IMR-90 (cell line): Measurements from ENCODE around the gene TAF3. TPM values are rescaled to one million over a fixed set of nuclear protein-coding genes. Genes with fewer than 3 reads are reported as not detected.
"Not testable (repeated sequence)": the region's sequence is repeated elsewhere in the genome, so short reads cannot be mapped to it uniquely, and the experiment has no call there.

Experiments used
- ATAC-seq: fragments of 200-7000 bp; cut with Tn5 transposase; 2 replicates; pipeline ENCODE4 v1.9.1; 2020; ENCODE audit warnings: low read depth, mild to moderate bottlenecking, moderate library complexity
- BruUV-seq: library from RNA; stranded (reverse); fragments of 400-500 nt; replicated peaks from 2 replicates; lab custom pipeline; 2021; lab: Mats Ljungman, UMichigan
- CTCF ChIA-PET: fragments of 300-600 bp; formaldehyde crosslinking; extraction: SDS; loops from one replicate; lab custom pipeline; 2021; ENCODE audit warnings: antibody characterized with exemption; lab: Yijun Ruan, JAX
- POLR2A ChIA-PET: fragments of 300-600 bp; sonication (Branson Sonifier 250); formaldehyde crosslinking; loops from one replicate; lab custom pipeline; 2022; ENCODE audit warnings: antibody characterized with exemption; ENCODE audit not compliant: unreplicated experiment; lab: Charles Lee
- DNase-seq: peaks from one replicate; pipeline ENCODE4 v3.0.0; 2013
- H2AFZ ChIP-seq: replicated peaks from 2 replicates; pipeline ENCODE3; 2013; ENCODE audit warnings: low read length, mild to moderate bottlenecking; ENCODE audit not compliant: poor library complexity
- H2AK5ac ChIP-seq: 2 replicates; pipeline ENCODE4 v1.6.1; 2013; ENCODE audit warnings: low read depth, low read length, inconsistent platforms
- H2AK9ac ChIP-seq: replicated peaks from 2 replicates; pipeline ENCODE3; 2013; ENCODE audit warnings: mild to moderate bottlenecking, low read depth, low read length, moderate library complexity; ENCODE audit not compliant: poor library complexity
- H2BK120ac ChIP-seq: 2 replicates; pipeline ENCODE4 v1.6.1; 2013; ENCODE audit warnings: low read depth, low read length, inconsistent platforms
- H2BK15ac ChIP-seq: 3 replicates; pipeline ENCODE4 v1.6.1; 2013; ENCODE audit warnings: low read depth, low read length, inconsistent platforms
- H2BK20ac ChIP-seq: 2 replicates; pipeline ENCODE4 v1.6.1; 2013; ENCODE audit warnings: low read depth, mild to moderate bottlenecking, inconsistent platforms, low read length, moderate library complexity
- H2BK5ac ChIP-seq: 2 replicates; pipeline ENCODE4 v1.6.1; 2013; ENCODE audit warnings: mild to moderate bottlenecking, low read depth, low read length, inconsistent platforms; ENCODE audit not compliant: poor library complexity, severe bottlenecking
- H3K14ac ChIP-seq: replicated peaks from 2 replicates; pipeline ENCODE4 v1.6.1; 2013; ENCODE audit warnings: low read depth, low read length, inconsistent platforms
- H3K18ac ChIP-seq: 2 replicates; pipeline ENCODE4 v1.6.1; 2013; ENCODE audit warnings: low read depth, low read length, control low read depth
- H3K23ac ChIP-seq: 2 replicates; pipeline ENCODE4 v1.6.1; 2013; ENCODE audit warnings: low read depth, low read length, inconsistent platforms
- H3K27ac ChIP-seq: 2 replicates; pipeline ENCODE4 v1.5.1; 2013; ENCODE audit warnings: mild to moderate bottlenecking, control low read depth, low read length; ENCODE audit not compliant: insufficient read depth
- H3K27me3 ChIP-seq: 2 replicates; pipeline ENCODE4 v1.6.1; 2013; ENCODE audit warnings: low read length; ENCODE audit not compliant: control insufficient read depth, insufficient read depth
- H3K36me3 ChIP-seq: 2 replicates; pipeline ENCODE4 v1.6.1; 2013; ENCODE audit warnings: low read length, mixed read lengths; ENCODE audit not compliant: control insufficient read depth, insufficient read depth
- H3K4ac ChIP-seq: 2 replicates; pipeline ENCODE4 v1.6.1; 2013; ENCODE audit warnings: low read depth, low read length, inconsistent platforms
- H3K4me1 ChIP-seq: 2 replicates; pipeline ENCODE4 v1.6.1; 2013; ENCODE audit warnings: low read length, mixed read lengths; ENCODE audit not compliant: control insufficient read depth, insufficient read depth
- H3K4me2 ChIP-seq: 2 replicates; pipeline ENCODE4 v1.6.1; 2013; ENCODE audit warnings: low read depth, mild to moderate bottlenecking, control low read depth, low read length, moderate library complexity
- H3K4me3 ChIP-seq: 2 replicates; pipeline ENCODE4 v1.5.1; 2013; ENCODE audit warnings: low read depth, mild to moderate bottlenecking, control low read depth, low read length, moderate library complexity; ENCODE audit not compliant: insufficient read depth
- H3K56ac ChIP-seq: 2 replicates; pipeline ENCODE4 v1.6.1; 2013; ENCODE audit warnings: low read length, inconsistent platforms; ENCODE audit not compliant: insufficient read depth; ENCODE audit errors: extremely low read depth
- H3K79me1 ChIP-seq, 2 experiments: 2 replicates each; pipeline ENCODE4 v1.6.1; 2013; ENCODE audit warnings: low read length in 2 of 2, inconsistent platforms in 1 of 2, low read depth in 1 of 2
- H3K9ac ChIP-seq: 2 replicates; pipeline ENCODE4 v1.6.1; 2013; ENCODE audit warnings: low read depth, low read length, control low read depth
- H3K9me1 ChIP-seq: 2 replicates; pipeline ENCODE4 v1.6.1; 2013; ENCODE audit warnings: low read length, inconsistent platforms; ENCODE audit not compliant: insufficient read depth
- H3K9me3 ChIP-seq: 2 replicates; pipeline ENCODE4 v1.6.1; 2013; ENCODE audit warnings: low read length; ENCODE audit not compliant: control insufficient read depth, insufficient read depth
- H4K20me1 ChIP-seq: 2 replicates; pipeline ENCODE4 v1.6.1; 2013; ENCODE audit warnings: low read length, inconsistent platforms; ENCODE audit not compliant: insufficient read depth
- H4K5ac ChIP-seq: 2 replicates; pipeline ENCODE4 v1.6.1; 2013; ENCODE audit warnings: mild to moderate bottlenecking, low read depth, low read length, control low read depth
- H4K8ac ChIP-seq, 2 experiments: 2 replicates each; pipeline ENCODE4 v1.6.1; 2013; ENCODE audit warnings: low read depth in 2 of 2, low read length in 2 of 2, control low read depth in 1 of 2, inconsistent platforms in 1 of 2
- H4K91ac ChIP-seq: 2 replicates; pipeline ENCODE4 v1.6.1; 2013; ENCODE audit warnings: low read depth, low read length, inconsistent platforms; ENCODE audit not compliant: insufficient read depth
- CHD1 ChIP-seq: IDR thresholded peaks from 2 replicates; pipeline ENCODE4 v1.6.1; 2012; ENCODE audit warnings: low read depth, low read length, improper control_type of control experiment
- POLR2A ChIP-seq: IDR thresholded peaks from 2 replicates; pipeline ENCODE4 v1.6.1; 2012; ENCODE audit warnings: mild to moderate bottlenecking, low read depth, low read length
- WGBS, 2 experiments: methylation state at CpG; one replicate each; pipeline versions ENCODE4 v1.1.5 to v1.1.7; 2013; ENCODE audit warnings: missing lambda C conversion rate in 2 of 2; ENCODE audit not compliant: insufficient read length in 1 of 2; ENCODE audit errors: extremely low coverage in 2 of 2; 5-methylcytosine and 5-hydroxymethylcytosine counted together
- dilution Hi-C: fragments of 300-500 bp; cut with HindIII; formaldehyde crosslinking; loops from one replicate; pipeline ENCODE4 v1.14.3; 2018; ENCODE audit warnings: low sequenced_read_pairs; ENCODE audit not compliant: unreplicated experiment
- in situ Hi-C: fragments of 300-500 bp; cut with MboI; formaldehyde crosslinking; loops from 3 replicates; pipeline ENCODE4 v1.14.3; 2019; ENCODE audit warnings: low sequenced_read_pairs, inconsistent platforms, mixed read lengths
- intact Hi-C: fragments of 100-400 bp; cut with micrococcal nuclease; formaldehyde crosslinking; loops from 2 replicates; pipeline ENCODE4 v1.10.0; 2022
- polyA plus RNA-seq, 3 experiments: library from polyadenylated mRNA; depleted of rRNA; stranded (reverse); fragments of >200 nt; gene quantifications; 2 replicates each; pipeline ENCODE4 v1.2.3, GENCODE V29; 2012; ENCODE audit warnings: low replicate concordance in 1 of 3
- total RNA-seq: library from RNA; depleted of rRNA; stranded (reverse); fragments of >200 nt; gene quantifications from 2 replicates; pipeline ENCODE4 v1.2.3, GENCODE V29; 2012

TAF3 gene
- total and polyA plus RNA-seq, 2 of the 4 experiments (the other 2 are of a cell fraction): 1.4 to 2.3 TPM

- Histone ChIP-seq H2BK120ac (no peak overlapping the region), H3K9me1 (no peaks in the 10 kb centered on the region; the same call in 1 of the 2 replicates), H3K27ac (no peak overlapping the region), H3K27me3 (peaks cover 11% of the 10 kb centered on the region; the same call in 1 of the 2 replicates), H3K9me3 (no peaks in the 10 kb centered on the region), H2BK15ac (no peak overlapping the region), H3K79me1 (no peaks in the 10 kb centered on the region), H4K20me1 (no peaks in the 10 kb centered on the region), H2AK5ac (no peak overlapping the region), H2BK5ac (no peak overlapping the region), H3K18ac (no peak overlapping the region), H3K4me3 (no peak overlapping the region), H3K23ac (no peak overlapping the region), H4K8ac (no peak overlapping the region), H3K36me3 (peaks cover 9% of the 10 kb centered on the region), H3K14ac (no peak overlapping the region), H2AK9ac (no peak overlapping the region), H3K4me2 (no peak overlapping the region), H3K4me1 (no peaks in the 10 kb centered on the region), H2AFZ (no peak overlapping the region), H3K56ac (no peak overlapping the region), H3K4ac (no peak overlapping the region), H4K91ac (no peak overlapping the region), H2BK20ac (no peak overlapping the region), H3K9ac (no peak overlapping the region), H4K5ac (no peak overlapping the region)
- no peak; the same call in 1 of the 2 replicates for ATAC-seq
- BruUV-seq: no TSS peak
- WGBS, 2 experiments: 100% methylated on average over 1 of the region's 5 CpGs; no CpG with 5 or more reads in 1 of the 2 experiments
- no peak for DNase-seq
- intact Hi-C loops: no loop called here
- dilution Hi-C loops: no loop called here
- ChIA-PET POLR2A (no interaction called here), CTCF (no interaction called here)
- in situ Hi-C loops: no loop called here
- TF ChIP-seq CHD1: no peak
- no peak for TF ChIP-seq POLR2A
Observed at GRCh38 chr10:7811000-7811399, 7.3 kb upstream of the TAF3 start.

GRCh38 chr10:7811743-7812142, 6.6 kb upstream of the TAF3 start:
- H3K27ac ChIP-seq, H3K4me3 ChIP-seq, intact Hi-C loops, H3K56ac ChIP-seq, POLR2A ChIA-PET, H3K4me1 ChIP-seq, H3K9me1 ChIP-seq, H4K5ac ChIP-seq, H2AFZ ChIP-seq, H4K8ac ChIP-seq, H2BK20ac ChIP-seq, H2BK120ac ChIP-seq, CTCF ChIA-PET, H3K14ac ChIP-seq, H3K9ac ChIP-seq, H3K23ac ChIP-seq, H2AK9ac ChIP-seq, H4K20me1 ChIP-seq, ATAC-seq, H3K9me3 ChIP-seq, BruUV-seq, H3K79me1 ChIP-seq, H2BK5ac ChIP-seq, dilution Hi-C loops, H3K36me3 ChIP-seq, H2BK15ac ChIP-seq, H4K91ac ChIP-seq, H3K4me2 ChIP-seq, DNase-seq, H3K4ac ChIP-seq, in situ Hi-C loops, H3K18ac ChIP-seq, H2AK5ac ChIP-seq: not testable (repeated sequence)
- WGBS, 2 experiments: 61% methylated on average over 4 of the region's 7 CpGs; no CpG with 5 or more reads in 1 of the 2 experiments
- H3K27me3 ChIP-seq: peaks cover 12% of the 10 kb centered on the region; the same call in 1 of the 2 replicates
